ENCODE data around the gene OSGEPL1.
A peak's percentile ranks its signal among the peaks of the same experiment; 100 is the strongest.

OSGEPL1 gene

GRCh38 chr2:189797902-189798301 lies 35.3 kb upstream of the OSGEPL1 start:
- no peak for DNase-seq (ENCODE audit: low spot score)
- peak; percentile 1 for TF ChIP-seq CTCF (IDR thresholded peaks at IDR 0.05; ENCODE audit: extremely low read depth, insufficient read depth, missing control alignments)
- in situ Hi-C loops (cut with MboI; ENCODE audit: low pct_unique_long_range_greater_than_20kb, low sequenced_read_pairs, unreplicated experiment) = loop anchor here (10.0 kb wide), 1 partner anchor 267 kb away; the partner anchor contains the start of gene MSTN

- in situ Hi-C loops (cut with MboI; ENCODE audit: low pct_unique_long_range_greater_than_20kb, low sequenced_read_pairs, unreplicated experiment) = loop anchor here (10.0 kb wide), 1 partner anchor 270 kb away; the partner anchor contains the start of gene MSTN
- TF ChIP-seq CTCF (IDR thresholded peaks at IDR 0.05; ENCODE audit: extremely low read depth, insufficient read depth, missing control alignments) = no peak
- no peak for DNase-seq (ENCODE audit: low spot score)
These were observed 31.7 kb upstream of the OSGEPL1 start for GRCh38 chr2:189794310-189794709.

- in situ Hi-C loops (cut with MboI; ENCODE audit: low pct_unique_long_range_greater_than_20kb, low sequenced_read_pairs, unreplicated experiment) = loop anchor here (10.0 kb wide), 1 partner anchor 273 kb away; the partner anchor contains the start of gene MSTN
- no peak for DNase-seq (ENCODE audit: low spot score)
- no peak for TF ChIP-seq CTCF (IDR thresholded peaks at IDR 0.05; ENCODE audit: extremely low read depth, insufficient read depth, missing control alignments)
These were observed 28.9 kb upstream of the OSGEPL1 start for GRCh38 chr2:189791338-189792042.

GRCh38 chr2:189783927-189784867 lies 21.6 kb upstream of the OSGEPL1 start, which contains the start of the genes ORMDL1 and PMS1:
Gene ORMDL1, minus strand, starts transcription at chr2:189784339. Its CDS starts 1,744 bp downstream, at chr2:189782595.
Gene PMS1, plus strand, starts transcription at chr2:189784450. Its CDS starts 7,360 bp downstream, at chr2:189791810.
- DNase-seq (ENCODE audit: low spot score) = peak; percentile 94
- TF ChIP-seq CTCF (IDR thresholded peaks at IDR 0.05; ENCODE audit: extremely low read depth, insufficient read depth, missing control alignments) = no peak
- in situ Hi-C loops (cut with MboI; ENCODE audit: low pct_unique_long_range_greater_than_20kb, low sequenced_read_pairs, unreplicated experiment) = no loop called here

- TF ChIP-seq CTCF (IDR thresholded peaks at IDR 0.05; ENCODE audit: extremely low read depth, insufficient read depth, missing control alignments) = no peak
- DNase-seq (ENCODE audit: low spot score) = peak; percentile 40
- in situ Hi-C loops (cut with MboI; ENCODE audit: low pct_unique_long_range_greater_than_20kb, low sequenced_read_pairs, unreplicated experiment) = no loop called here
These were observed 20.9 kb upstream of the OSGEPL1 start for GRCh38 chr2:189783451-189783926.

GRCh38 chr2:189782221-189782671 lies 19.7 kb upstream of the OSGEPL1 start:
- in situ Hi-C loops (cut with MboI; ENCODE audit: low pct_unique_long_range_greater_than_20kb, low sequenced_read_pairs, unreplicated experiment) = no loop called here
- no peak for DNase-seq (ENCODE audit: low spot score)
- no peak for TF ChIP-seq CTCF (IDR thresholded peaks at IDR 0.05; ENCODE audit: extremely low read depth, insufficient read depth, missing control alignments)

Data from GM13977 (cell line).